Posterior vena cava (tissue), 2 donors: ENCODE results near the gene NUTM1. TPM values are rescaled to one million over a fixed set of nuclear protein-coding genes. Genes with fewer than 3 reads are reported as not detected.
"Not testable (repeated sequence)": the region's sequence is repeated elsewhere in the genome, so short reads cannot be mapped to it uniquely, and the experiment has no call there.

Source experiments
- DNase-seq: peaks from one replicate; pipeline ENCODE4 v3.0.0-alpha.2; 2020; ENCODE audit warnings: low spot score
- intact Hi-C, 2 donors: fragments of 100-400 bp; cut with DNase I; formaldehyde crosslinking; loops; one replicate each; pipeline versions ENCODE4 v1.14.1 to v1.14.2; 2022 to 2023
- microRNA-seq, 2 donors: library from miRNA; unstranded; fragments of <30 nt; microRNA quantifications; one replicate each; pipeline ENCODE4 v1.2.0, GENCODE V29; 2020 to 2021; ENCODE audit warnings: borderline microRNAs expressed in 2 of 2
- total RNA-seq, 2 donors: library from RNA; stranded (reverse); fragmentation: NEBNext Ultra II Directional; extraction: Animal tissue kit (Norgen Biotek cat#: 25700); gene quantifications; one replicate each; pipeline ENCODE4 v1.2.1, GENCODE V29; 2021
- donor health status: DM: yes; HTN: yes; CAD: no.
- donor health status: DM: yes; HTN: yes; CAD: no.

NUTM1 gene
- total RNA-seq, 2 donors from 2014 or later, result not detected

DNA sequence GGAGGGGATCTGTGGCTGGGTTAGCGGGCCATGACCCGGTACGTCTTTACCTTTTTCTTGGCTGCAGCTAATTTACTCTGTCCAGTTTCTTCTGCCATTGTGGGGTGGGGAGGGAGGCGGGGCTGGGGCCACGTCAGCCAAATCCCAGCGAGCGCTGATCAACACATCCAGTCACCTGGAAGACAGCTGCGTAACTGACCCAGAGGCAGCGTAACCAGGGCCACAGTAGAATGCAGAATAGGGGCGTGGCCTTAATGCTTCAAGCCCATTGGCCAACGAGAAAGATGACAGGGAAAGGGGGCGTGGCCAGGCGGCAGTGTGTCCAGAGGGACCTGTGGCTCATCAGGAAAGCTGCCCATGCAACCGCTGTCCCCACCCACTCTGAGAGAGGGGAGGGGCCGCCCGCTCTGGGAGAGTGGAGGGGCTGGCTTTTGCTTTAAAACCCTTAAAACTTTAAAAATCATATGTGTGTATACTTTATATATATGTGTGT lies 46.5 kb downstream of the NUTM1 start:
- intact Hi-C loops, result not testable (repeated sequence)

DNA sequence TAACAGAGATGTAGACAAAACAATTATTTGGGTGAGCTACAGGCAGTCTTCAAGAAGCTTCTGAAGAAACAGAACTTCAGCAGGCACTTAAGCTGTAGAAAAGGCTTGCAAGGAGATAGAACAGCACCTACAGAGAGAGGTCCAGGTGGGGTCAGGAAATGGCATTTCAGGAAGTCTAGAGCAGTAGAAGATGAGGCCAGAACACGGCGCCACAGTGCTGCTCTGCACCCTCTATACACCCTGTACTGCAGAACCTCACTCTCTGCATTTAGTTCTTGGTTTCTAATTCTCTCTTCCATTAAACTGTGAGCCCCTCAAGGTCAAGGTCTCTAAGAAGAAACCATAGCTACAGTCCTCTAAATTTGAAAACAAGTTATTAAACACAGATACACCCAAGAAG lies 49.9 kb downstream of the NUTM1 start:
- DNase-seq, result not testable (repeated sequence)

More for the DNA sequence above, 46.5 kb downstream of the NUTM1 start:
- not testable (repeated sequence) for DNase-seq

DNA sequence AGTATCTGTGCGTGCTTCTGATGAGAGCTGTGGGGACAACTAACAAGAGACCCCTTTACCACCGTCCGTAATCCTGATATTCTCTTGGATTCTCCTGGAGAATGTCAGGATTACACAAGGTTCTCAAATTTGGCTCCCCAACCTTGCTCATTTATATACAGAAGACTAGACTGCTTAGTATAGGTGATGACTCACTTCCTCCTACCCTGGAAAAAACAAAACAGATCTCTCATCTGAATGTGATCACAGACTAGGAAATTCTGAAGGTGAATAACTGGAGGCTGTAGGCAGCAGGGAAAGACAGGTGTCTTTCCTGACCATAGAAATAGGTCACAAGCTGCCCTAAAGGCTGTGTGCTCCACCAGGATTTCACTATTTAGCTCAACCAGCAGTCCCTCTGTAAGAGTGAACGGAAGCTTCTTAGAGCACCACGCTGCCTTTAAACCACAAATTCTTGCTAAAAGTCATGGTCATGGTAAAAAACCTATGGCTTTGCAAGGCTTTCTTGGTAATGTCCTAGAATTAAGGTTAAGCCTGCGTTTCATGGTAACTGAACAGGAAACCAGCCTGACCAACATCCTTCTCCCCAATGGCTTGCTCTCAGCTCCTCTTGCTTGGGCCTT lies 54.6 kb downstream of the NUTM1 start:
- intact Hi-C loops, DNase-seq: not testable (repeated sequence)

More for the DNA sequence above, 49.9 kb downstream of the NUTM1 start:
- intact Hi-C loops, result not testable (repeated sequence)

DNA sequence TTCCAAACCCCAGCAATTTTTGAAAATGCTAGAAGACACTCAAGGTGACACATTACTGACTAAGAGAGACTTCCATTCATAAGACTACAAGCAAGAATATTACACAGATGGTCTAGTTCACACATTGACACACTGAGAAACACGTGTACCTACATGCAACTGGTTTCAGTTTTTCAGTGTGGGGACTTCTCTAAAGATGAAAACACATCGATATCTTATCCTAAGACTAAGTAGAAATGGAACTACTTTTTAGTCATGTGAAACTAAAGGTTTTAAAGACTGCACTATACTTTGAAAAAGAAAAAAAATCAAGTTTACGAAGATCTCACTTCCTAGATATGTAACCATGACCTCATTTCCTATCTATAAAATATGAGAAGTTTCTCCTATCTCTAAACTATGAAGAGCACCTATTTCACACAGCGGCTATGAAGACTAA lies 60.1 kb downstream of the NUTM1 start:
- intact Hi-C loops, DNase-seq: not testable (repeated sequence)

DNA sequence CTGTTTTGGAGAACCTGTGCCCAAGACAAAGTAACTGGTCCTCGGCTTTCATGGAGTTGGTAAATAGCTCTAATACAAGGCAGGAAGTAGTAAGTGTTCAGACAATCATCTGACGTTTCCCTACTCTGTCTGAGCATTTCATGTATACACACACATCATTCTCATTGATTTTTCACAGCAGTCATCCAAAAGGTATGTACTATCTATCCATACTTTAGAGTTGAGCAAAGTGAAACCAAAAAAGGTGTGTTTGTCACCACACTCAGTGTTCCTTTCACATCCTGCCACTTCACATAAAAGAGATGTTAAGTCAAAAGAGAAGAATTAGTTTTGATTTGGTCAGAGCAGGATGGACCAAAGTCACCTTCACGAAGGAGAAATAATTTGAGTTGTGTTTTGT lies 60.8 kb downstream of the NUTM1 start:
- DNase-seq, intact Hi-C loops: not testable (repeated sequence)

Small RNA genes lying within 50 kb of the gene (microRNA-seq; reads per million reads assigned to microRNA genes)
- gene MIR1233-1, result 0 reads per million in 2 donors

Other genes starting within 250 kb of the NUTM1 start
- gene EMC7, start 241.5 kb upstream of the NUTM1 start, total RNA-seq, result 10 to 100 TPM; 57.1 to 62.6 TPM
- gene PGBD4, start 241.2 kb upstream of the NUTM1 start, total RNA-seq, result 1 to 10 TPM; 1.2 to 1.4 TPM
- gene KATNBL1, start 133.2 kb upstream of the NUTM1 start, total RNA-seq, result 10 to 100 TPM; 40.1 to 54.8 TPM
- gene EMC4, start 118.3 kb upstream of the NUTM1 start, total RNA-seq, result 10 to 100 TPM; 70.6 to 72.8 TPM
- gene SLC12A6, start 5.5 kb upstream of the NUTM1 start, total RNA-seq, result 10 to 100 TPM; 17.9 to 24.1 TPM
- 100 to 1,000 TPM in 1 of 2 donors, 10 to 100 TPM in 1; 91.5 to 113 TPM for gene NOP10, start 179 bp upstream of the NUTM1 start, total RNA-seq
- gene LPCAT4, start 23.9 kb downstream of the NUTM1 start, total RNA-seq, result 10 to 100 TPM; 26.7 to 35.4 TPM
- gene GOLGA8A, start 94.5 kb downstream of the NUTM1 start, total RNA-seq, result 10 to 100 TPM; 18.2 to 43.5 TPM
- 10 to 100 TPM; 41.8 to 52.0 TPM for gene GOLGA8B, start 240.3 kb downstream of the NUTM1 start, total RNA-seq